Stimulated activated CD8-positive, alpha-beta memory T cell treated with anti-CD3 and anti-CD28 coated beads, Interleukin-12 subunit alpha, Interleukin-12 subunit beta, amount 100 ng/mL, for 4 hours (primary cell): ENCODE data around the gene CCNL2.
"Not testable (repeated sequence)": the region's sequence is repeated elsewhere in the genome, so short reads cannot be mapped to it uniquely, and the experiment has no call there.

Experiments used
- DNase-seq: peaks from one replicate; pipeline ENCODE4 v3.0.0-alpha.2; 2020; ENCODE audit warnings: low read depth

Gene CCNL2

GRCh38 chr1:1419813-1420653 is 20.9 kb upstream of the CCNL2 start:
- no peak for DNase-seq

GRCh38 chr1:1419363-1419812 is 20.3 kb upstream of the CCNL2 start:
- DNase-seq: no peak

GRCh38 chr1:1418464-1419362 is 19.6 kb upstream of the CCNL2 start:
- DNase-seq: no peak

DNA sequence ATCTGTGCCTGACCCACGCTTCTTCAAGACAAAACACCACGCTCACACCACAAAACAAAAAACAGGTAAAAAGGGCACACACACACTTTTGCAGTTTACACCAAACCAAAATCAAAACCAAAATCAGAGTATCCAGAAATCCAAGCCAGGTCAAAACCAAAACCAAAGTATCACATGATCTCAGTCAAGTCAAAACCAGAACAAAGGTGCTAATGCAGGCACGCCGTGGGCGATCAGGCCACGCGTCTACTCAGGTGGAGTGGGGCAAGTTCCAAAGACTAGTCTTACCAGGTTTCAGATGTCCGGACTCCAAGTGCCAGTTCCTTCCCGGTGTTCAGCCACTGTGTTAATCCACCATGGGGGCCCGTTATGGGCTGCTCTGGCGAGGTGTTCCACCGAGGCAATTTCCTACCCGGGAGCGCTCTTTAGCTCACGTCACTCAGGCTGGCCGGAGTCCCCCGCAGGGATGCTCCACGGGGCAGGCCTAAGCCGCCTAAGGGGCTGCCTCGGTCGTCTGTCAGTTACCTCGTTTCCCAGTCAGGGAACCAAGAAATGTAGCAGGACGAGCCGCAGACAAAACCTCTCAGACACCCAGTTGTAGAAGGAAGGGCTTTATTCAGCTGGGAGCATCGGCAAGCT is 18.8 kb upstream of the CCNL2 start:
- DNase-seq: not testable (repeated sequence)

GRCh38 chr1:1417396-1417795 is 18.3 kb upstream of the CCNL2 start:
- not testable (repeated sequence) for DNase-seq

DNA sequence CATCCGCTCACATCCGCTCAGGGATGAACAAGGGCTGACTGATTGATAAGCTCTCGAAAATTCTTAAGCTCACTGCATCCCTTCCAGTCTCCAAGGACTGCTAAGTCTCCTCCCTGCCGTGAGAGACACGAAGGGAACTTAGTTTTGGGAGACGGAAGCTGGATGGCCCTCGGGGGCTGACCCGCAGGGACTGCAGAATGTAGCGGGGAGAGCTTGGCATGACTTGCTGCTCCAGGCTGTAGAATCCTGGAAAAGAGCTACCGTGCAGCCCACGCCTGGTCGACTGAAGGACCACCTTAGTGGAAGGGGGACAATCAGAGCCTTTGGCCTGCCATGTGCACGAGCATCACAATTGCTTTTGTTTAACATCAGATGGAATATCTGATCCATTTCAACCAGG is 16.6 kb upstream of the CCNL2 start:
- no peak for DNase-seq

GRCh38 chr1:1412311-1412902 is 13.3 kb upstream of the CCNL2 start:
- not testable (repeated sequence) for DNase-seq

DNA sequence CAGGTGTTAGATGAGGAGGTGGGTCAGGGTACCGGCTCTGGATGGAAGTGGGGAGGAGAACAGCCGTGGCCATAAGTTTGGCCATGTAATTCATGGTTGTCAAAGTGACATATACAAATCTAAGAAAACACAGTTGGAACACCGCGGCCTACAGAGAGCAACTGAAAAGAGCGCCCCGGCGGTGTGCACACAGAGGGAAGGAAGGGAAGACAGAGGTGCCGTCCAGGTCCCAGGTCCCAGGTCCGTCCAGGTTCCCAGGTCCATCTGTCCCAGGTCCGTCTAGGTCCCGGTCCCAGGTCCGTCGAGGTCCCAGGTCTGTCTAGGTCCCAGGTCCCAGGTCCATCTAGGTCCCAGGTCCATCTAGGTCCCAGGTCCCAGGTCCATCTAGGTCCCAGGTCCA is 12.5 kb upstream of the CCNL2 start:
- no peak for DNase-seq

DNA sequence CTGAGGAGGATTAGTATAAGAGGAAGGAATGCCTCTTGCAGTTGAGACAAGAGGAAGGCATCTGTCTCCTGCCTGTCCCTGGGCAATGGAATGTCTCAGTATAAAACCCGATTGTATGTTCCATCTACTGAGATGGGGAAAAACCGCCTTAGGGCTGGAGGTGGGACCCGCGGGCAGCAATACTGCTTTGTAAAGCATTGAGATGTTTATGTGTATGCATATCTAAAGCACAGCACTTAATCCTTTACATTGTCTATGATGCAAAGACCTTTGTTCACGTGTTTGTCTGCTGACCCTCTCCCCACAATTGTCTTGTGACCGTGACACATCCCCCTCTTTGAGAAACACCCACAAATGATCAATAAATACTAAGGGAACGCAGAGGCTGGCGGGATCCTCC is 11.1 kb upstream of the CCNL2 start:
- not testable (repeated sequence) for DNase-seq

GRCh38 chr1:1407636-1408318 is 8.6 kb upstream of the CCNL2 start:
- DNase-seq: no peak

GRCh38 chr1:1406821-1407635 is 7.9 kb upstream of the CCNL2 start, which contains the start of gene MRPL20:
MRPL20 (minus strand) TSS chr1:1407293; CDS start chr1:1407217, 76 bp downstream.
- peak; percentile 93 for DNase-seq

DNA sequence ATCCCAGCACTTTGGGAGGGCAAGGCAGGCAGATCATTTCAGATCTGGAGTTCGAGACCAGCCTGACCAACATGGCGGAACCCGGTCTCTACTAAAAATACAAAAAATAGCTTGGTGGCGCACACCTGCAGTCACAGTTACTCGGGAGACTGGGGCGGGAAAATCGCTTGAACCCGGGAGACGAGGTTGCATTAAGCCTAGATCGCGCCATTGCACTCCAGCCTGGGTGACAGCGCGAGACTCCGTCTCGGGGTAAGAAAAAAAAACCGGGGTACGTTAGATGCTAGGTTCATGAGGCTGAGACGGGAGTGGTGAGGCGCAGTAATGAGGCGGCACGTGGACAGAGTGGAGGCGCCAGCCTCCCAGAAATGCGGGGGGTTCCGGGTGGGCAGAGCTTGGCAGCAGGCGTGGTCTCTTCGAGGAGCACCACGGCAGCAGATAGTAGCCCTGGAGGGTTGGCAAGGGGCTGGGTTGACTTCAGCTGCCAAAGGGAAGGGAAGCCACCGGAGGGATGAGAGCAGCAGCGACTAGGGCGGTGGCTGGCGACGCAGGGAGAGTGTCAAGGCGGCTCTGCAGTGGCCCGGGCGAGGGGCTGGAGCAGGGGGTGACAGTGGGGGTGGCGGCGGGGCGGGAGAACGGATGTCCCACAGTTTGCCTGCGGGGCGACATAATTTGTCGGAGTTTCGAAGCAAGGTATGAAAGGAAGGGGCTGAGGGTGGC is 7.1 kb upstream of the CCNL2 start:
- no peak for DNase-seq

DNA sequence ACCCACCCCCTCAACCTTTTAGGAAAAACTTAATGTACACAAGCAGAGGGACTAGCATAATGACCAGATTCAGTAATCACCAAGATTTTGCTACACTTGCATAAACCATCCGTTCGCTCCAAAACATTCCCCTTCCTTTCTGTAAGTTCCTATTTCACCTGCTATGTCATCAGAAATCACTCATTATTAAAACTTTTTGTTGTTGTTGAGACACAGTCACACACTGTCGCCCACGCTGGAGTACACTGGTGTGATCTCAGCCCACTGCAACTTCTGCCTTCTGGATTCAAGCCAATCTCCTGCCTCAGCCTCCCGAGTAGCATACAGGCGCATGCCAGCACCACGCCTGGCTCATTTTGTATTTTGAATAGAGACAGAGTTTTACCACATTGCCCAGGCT is 4.5 kb upstream of the CCNL2 start:
- DNase-seq: no peak

GRCh38 chr1:1402901-1403392 is 3.8 kb upstream of the CCNL2 start:
- not testable (repeated sequence) for DNase-seq

DNA sequence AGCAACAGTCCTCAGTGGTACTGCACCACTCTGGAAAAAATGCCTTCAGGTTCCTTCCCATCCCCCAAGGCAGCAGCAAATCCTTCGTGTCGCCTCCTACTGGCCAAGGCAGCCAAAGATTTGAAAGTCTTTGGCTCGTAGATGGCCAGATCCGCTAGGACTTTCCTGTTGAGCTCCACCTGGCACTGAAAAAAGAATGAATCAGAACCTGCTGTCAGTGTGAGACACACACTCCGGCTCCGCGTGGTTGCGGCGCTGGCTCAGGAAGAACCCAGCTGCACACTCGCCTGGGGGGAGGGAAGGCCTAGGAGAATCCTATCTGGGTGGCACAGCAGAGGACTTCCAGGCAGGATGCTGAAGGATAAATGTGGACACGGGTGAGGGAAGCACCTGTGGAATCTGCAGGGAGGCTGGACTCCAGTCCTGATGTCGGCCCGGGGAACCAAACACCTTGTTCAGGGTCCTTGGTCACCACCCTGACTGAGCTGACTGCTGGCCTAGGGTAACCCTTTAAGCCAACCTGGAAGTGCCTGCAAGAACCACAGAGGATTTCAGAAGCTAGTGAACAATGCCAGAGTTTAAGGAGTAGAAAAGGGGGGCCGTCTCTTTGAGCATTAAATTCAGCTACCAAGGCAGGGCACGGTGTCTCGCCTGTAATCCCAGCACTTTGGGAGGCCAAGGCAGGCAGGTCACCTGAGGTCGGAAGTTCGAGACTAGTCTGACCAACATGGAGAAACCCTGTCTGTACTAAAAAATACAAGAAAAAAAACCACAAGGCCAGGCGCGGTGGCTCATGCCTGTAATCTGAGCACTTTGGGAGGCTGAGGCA is 3.2 kb upstream of the CCNL2 start:
- DNase-seq: no peak

- DNase-seq: no peak
Measured at GRCh38 chr1:1401457-1402010, 2.4 kb upstream of the CCNL2 start.

DNA sequence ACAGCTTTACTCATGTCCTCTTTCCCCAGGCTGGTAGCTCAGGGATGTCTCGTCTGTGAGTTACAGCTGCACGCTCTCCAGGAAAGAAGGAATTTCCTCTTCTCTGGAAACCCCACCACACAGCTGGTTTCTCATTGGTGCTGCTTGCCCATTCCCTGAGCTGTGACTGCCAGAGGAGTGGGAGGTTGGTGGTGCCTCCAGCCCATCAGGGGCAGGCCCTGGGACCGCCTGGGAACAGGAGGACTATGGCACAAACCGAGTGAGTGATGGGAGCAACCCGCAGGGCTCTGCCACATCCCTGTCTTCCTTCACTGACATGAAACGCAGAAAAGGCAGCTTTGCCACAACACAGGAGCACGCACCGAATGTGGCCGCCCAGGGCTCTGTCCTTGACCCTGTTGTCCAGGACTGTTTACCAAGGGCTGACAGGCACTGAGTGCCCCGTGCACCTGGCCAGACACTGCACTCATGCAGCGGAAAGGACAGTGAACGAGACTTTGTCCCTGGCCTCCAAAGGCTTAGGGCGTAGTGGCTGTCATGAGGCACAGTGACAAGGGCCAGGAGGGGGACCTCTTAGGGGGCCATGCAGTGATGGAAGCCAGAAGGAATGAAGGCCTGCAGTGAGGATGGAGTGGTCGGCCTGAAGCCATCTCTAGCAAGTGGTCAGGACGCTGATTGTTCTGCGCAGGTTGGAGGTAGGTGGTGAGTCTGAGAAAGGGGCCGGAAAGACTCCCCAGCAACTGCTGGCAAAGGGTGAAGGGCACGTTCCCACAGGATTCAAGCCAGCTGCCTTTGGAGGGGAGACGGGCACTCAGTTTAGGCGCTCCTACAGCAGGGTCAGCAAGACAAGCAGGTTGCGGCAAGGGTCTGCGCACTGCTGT is 1.7 kb upstream of the CCNL2 start:
- DNase-seq: no peak
